Trophoblast cell (in vitro differentiated cells and primary cell): ENCODE results near the gene NDC80.
"Not testable (repeated sequence)": the region's sequence is repeated elsewhere in the genome, so short reads cannot be mapped to it uniquely, and the experiment has no call there.

Source experiments
- DNase-seq, 2 donors: peaks; one replicate each; pipeline ENCODE4 v3.0.0-alpha.2; 2016
- H2AFZ ChIP-seq: 2 replicates; pipeline ENCODE4 v1.6.1; 2013; ENCODE audit warnings: low read length, moderate library complexity, mild to moderate bottlenecking; ENCODE audit not compliant: insufficient read depth, poor library complexity
- H2AK5ac ChIP-seq: 2 replicates; pipeline ENCODE4 v1.6.1; 2013; ENCODE audit warnings: mild to moderate bottlenecking, low read length
- H2BK120ac ChIP-seq: 2 replicates; pipeline ENCODE4 v1.6.1; 2013; ENCODE audit warnings: low read length, mild to moderate bottlenecking, moderate library complexity; ENCODE audit not compliant: insufficient read depth, poor library complexity
- H2BK12ac ChIP-seq: 2 replicates; pipeline ENCODE4 v1.6.1; 2013; ENCODE audit warnings: mild to moderate bottlenecking, low read length, moderate library complexity
- H2BK5ac ChIP-seq: 2 replicates; pipeline ENCODE4 v1.6.1; 2013; ENCODE audit warnings: low read length, low read depth, moderate library complexity, mild to moderate bottlenecking; ENCODE audit not compliant: poor library complexity
- H3K14ac ChIP-seq: 2 replicates; pipeline ENCODE4 v1.6.1; 2013; ENCODE audit warnings: mild to moderate bottlenecking, low read length
- H3K18ac ChIP-seq: 2 replicates; pipeline ENCODE4 v1.6.1; 2013; ENCODE audit warnings: mild to moderate bottlenecking, low read length
- H3K23ac ChIP-seq: 2 replicates; pipeline ENCODE4 v1.6.1; 2013; ENCODE audit warnings: low read length
- H3K27ac ChIP-seq: 2 replicates; pipeline ENCODE4 v1.5.1; 2013; ENCODE audit warnings: low read depth, mild to moderate bottlenecking, inconsistent platforms, low read length, moderate library complexity
- H3K27me3 ChIP-seq: 2 replicates; pipeline ENCODE4 v1.6.1; 2013; ENCODE audit warnings: inconsistent platforms, mild to moderate bottlenecking, low read length, moderate library complexity; ENCODE audit not compliant: insufficient read depth
- H3K36me3 ChIP-seq, 2 experiments: 1 replicate in 1 of 2; 2 replicates in 1 of 2; pipeline ENCODE4 v1.6.1; 2013; ENCODE audit warnings: low read length in 2 of 2, mild to moderate bottlenecking in 2 of 2, moderate library complexity in 1 of 2; ENCODE audit not compliant: insufficient read depth in 2 of 2, control insufficient read depth in 1 of 2
- H3K4ac ChIP-seq: 2 replicates; pipeline ENCODE4 v1.6.1; 2013; ENCODE audit warnings: low read depth, mild to moderate bottlenecking, low read length, moderate library complexity
- H3K4me1 ChIP-seq, 2 experiments: 1 replicate in 1 of 2; 2 replicates in 1 of 2; pipeline ENCODE4 v1.6.1; 2013; ENCODE audit warnings: low read length in 2 of 2, mild to moderate bottlenecking in 2 of 2, moderate library complexity in 1 of 2; ENCODE audit not compliant: insufficient read depth in 2 of 2, control insufficient read depth in 1 of 2
- H3K4me2 ChIP-seq: 2 replicates; pipeline ENCODE4 v1.6.1; 2013; ENCODE audit warnings: inconsistent platforms, mild to moderate bottlenecking, low read length, moderate library complexity
- H3K4me3 ChIP-seq: 2 replicates; pipeline ENCODE4 v1.5.1; 2013; ENCODE audit warnings: mild to moderate bottlenecking, low read depth, low read length, inconsistent platforms
- H3K79me1 ChIP-seq: one replicate; pipeline ENCODE4 v1.6.1; 2013; ENCODE audit warnings: low read length
- H3K79me2 ChIP-seq: 2 replicates; pipeline ENCODE4 v1.6.1; 2013; ENCODE audit warnings: low read length, mild to moderate bottlenecking; ENCODE audit not compliant: control insufficient read depth, insufficient read depth, poor library complexity
- H3K9ac ChIP-seq: 2 replicates; pipeline ENCODE4 v1.6.1; 2013; ENCODE audit warnings: mild to moderate bottlenecking, low read length
- H3K9me3 ChIP-seq: 2 replicates; pipeline ENCODE4 v1.6.1; 2013; ENCODE audit warnings: low read depth, mild to moderate bottlenecking, control low read depth, inconsistent platforms, low read length; ENCODE audit not compliant: insufficient read depth
- H4K12ac ChIP-seq: 2 replicates; pipeline ENCODE4 v1.6.1; 2013; ENCODE audit warnings: low read depth, mild to moderate bottlenecking, low read length, moderate library complexity
- H4K8ac ChIP-seq: 2 replicates; pipeline ENCODE4 v1.6.1; 2013; ENCODE audit warnings: low read depth, mild to moderate bottlenecking, low read length, moderate library complexity
- H4K91ac ChIP-seq: one replicate; pipeline ENCODE4 v1.6.1; 2013; ENCODE audit warnings: low read depth, mild to moderate bottlenecking, low read length, moderate library complexity
- WGBS: extraction: QIAGEN DNeasy Blood & Tissue Kit; methylation state at CpG from one replicate; pipeline ENCODE4 v1.1.7; 2013; ENCODE audit warnings: missing lambda C conversion rate; ENCODE audit not compliant: insufficient read length, insufficient coverage; ENCODE audit errors: extremely low coverage; 5-methylcytosine and 5-hydroxymethylcytosine counted together

The NDC80 gene

GRCh38 chr18:2538236-2538635 lies 33.1 kb upstream of the NDC80 start:
- Histone ChIP-seq H4K8ac (no peak overlapping the region), H2AK5ac (no peak overlapping the region), H2AFZ (no peak overlapping the region), H3K4me1 (peaks cover 0 to 5% of the 10 kb centered on the region in 2 experiments), H3K4ac (no peak overlapping the region), H2BK12ac (no peak overlapping the region), H3K4me2 (no peak overlapping the region), H3K36me3 (no peaks in the 10 kb centered on the region), H3K79me1 (no peaks in the 10 kb centered on the region), H3K9ac (no peak overlapping the region), H3K9me3 (no peaks in the 10 kb centered on the region), H3K14ac (no peak overlapping the region), H4K91ac (no peak overlapping the region), H3K27ac (no peak overlapping the region), H3K4me3 (no peak overlapping the region), H3K27me3 (no peaks in the 10 kb centered on the region), H4K12ac (no peak overlapping the region), H2BK120ac (no peak overlapping the region), H2BK5ac (no peak overlapping the region), H3K79me2 (no peaks in the 10 kb centered on the region), H3K23ac (no peak overlapping the region), H3K18ac (no peak overlapping the region)
- DNase-seq, result no peak
- WGBS, result no CpG with 5 or more reads among the region's 1 CpG

- no peak overlapping the region for H2AK5ac ChIP-seq
- no peak overlapping the region for H3K18ac ChIP-seq
- H3K27ac ChIP-seq, result no peak overlapping the region
- no peak overlapping the region for H3K4me3 ChIP-seq
- H3K14ac ChIP-seq, result no peak overlapping the region
- no peak overlapping the region for H3K4me2 ChIP-seq
- no peak overlapping the region for H2BK120ac ChIP-seq
- H3K4me1 ChIP-seq, result peaks cover 0 to 5% of the 10 kb centered on the region in 2 experiments
- no peak overlapping the region for H4K91ac ChIP-seq
- H3K79me1 ChIP-seq, result no peaks in the 10 kb centered on the region
- H4K12ac ChIP-seq, result no peak overlapping the region
- H3K27me3 ChIP-seq, result no peaks in the 10 kb centered on the region
- H3K9me3 ChIP-seq, result no peaks in the 10 kb centered on the region
- H2BK12ac ChIP-seq, result no peak overlapping the region
- no peak overlapping the region for H3K23ac ChIP-seq
- DNase-seq, result no peak
- H3K36me3 ChIP-seq, result no peaks in the 10 kb centered on the region
- H3K9ac ChIP-seq, result no peak overlapping the region
- no peak overlapping the region for H4K8ac ChIP-seq
- no peak overlapping the region for H2BK5ac ChIP-seq
- no peak overlapping the region for H3K4ac ChIP-seq
- no peak overlapping the region for H2AFZ ChIP-seq
- no CpG with 5 or more reads among the region's 1 CpG for WGBS
- H3K79me2 ChIP-seq, result no peaks in the 10 kb centered on the region
These were observed 32.5 kb upstream of the NDC80 start for GRCh38 chr18:2538844-2539243.

GRCh38 chr18:2540575-2540974 lies 30.8 kb upstream of the NDC80 start:
- DNase-seq, result no peak

GRCh38 chr18:2541925-2542563 lies 29.3 kb upstream of the NDC80 start:
- not testable (repeated sequence) for H4K12ac ChIP-seq, H2AFZ ChIP-seq, H3K4me1 ChIP-seq, H3K9ac ChIP-seq, H2BK12ac ChIP-seq, H3K18ac ChIP-seq, H2BK120ac ChIP-seq, H3K36me3 ChIP-seq, H3K4me3 ChIP-seq, H3K23ac ChIP-seq, H4K8ac ChIP-seq, H3K79me1 ChIP-seq, H3K9me3 ChIP-seq, H3K79me2 ChIP-seq, H3K27ac ChIP-seq, H3K4me2 ChIP-seq, H3K14ac ChIP-seq, H3K4ac ChIP-seq, H2BK5ac ChIP-seq, H2AK5ac ChIP-seq, H3K27me3 ChIP-seq, H4K91ac ChIP-seq
- WGBS, result no CpG with 5 or more reads among the region's 3 CpGs
- peak in 1 of 2 donors; percentile 67 for DNase-seq

More at GRCh38 chr18:2540575-2540974, 30.8 kb upstream of the NDC80 start:
- Histone ChIP-seq H3K27ac (no peak overlapping the region), H3K23ac (no peak overlapping the region), H3K18ac (no peak overlapping the region), H4K8ac (no peak overlapping the region), H4K91ac (no peak overlapping the region), H3K79me1 (no peaks in the 10 kb centered on the region), H4K12ac (no peak overlapping the region), H3K4me3 (no peak overlapping the region), H3K9me3 (no peaks in the 10 kb centered on the region), H3K36me3 (no peaks in the 10 kb centered on the region), H2BK5ac (no peak overlapping the region), H2AFZ (no peak overlapping the region), H3K14ac (no peak overlapping the region), H3K27me3 (no peaks in the 10 kb centered on the region), H3K4me2 (no peak overlapping the region), H2AK5ac (no peak overlapping the region), H2BK12ac (no peak overlapping the region), H3K9ac (no peak overlapping the region), H3K4me1 (peaks cover 0 to 5% of the 10 kb centered on the region in 2 experiments), H2BK120ac (no peak overlapping the region), H3K79me2 (no peaks in the 10 kb centered on the region), H3K4ac (no peak overlapping the region)
- no CpG with 5 or more reads among the region's 4 CpGs for whole genome bisulfite sequencing
